Mucosa of descending colon (tissue), 3 donors: ENCODE results near the gene VSTM2B. TPM values are rescaled to one million over a fixed set of nuclear protein-coding genes. Genes with fewer than 3 reads are reported as not detected.

Source experiments
- ATAC-seq: fragments of 200-7000 bp; cut with Tn5 transposase; one replicate; pipeline ENCODE4 v1.9.1; 2020; ENCODE audit warnings: mild to moderate bottlenecking, moderate library complexity
- DNase-seq, 3 donors: peaks; one replicate each; pipeline ENCODE4 v3.0.0-alpha.2; 2020
- H3K36me3 ChIP-seq: fragments of 200-600 bp; one replicate; pipeline ENCODE4 v1.8.0; 2021; ENCODE audit warnings: low read depth, mild to moderate bottlenecking
- H3K4me1 ChIP-seq: fragments of 200-600 bp; one replicate; pipeline ENCODE4 v1.8.0; 2021; ENCODE audit warnings: low read depth, mild to moderate bottlenecking
- H3K4me3 ChIP-seq: fragments of 200-600 bp; one replicate; pipeline ENCODE4 v1.8.0; 2021; ENCODE audit warnings: mild to moderate bottlenecking
- H3K9me3 ChIP-seq: fragments of 200-600 bp; one replicate; pipeline ENCODE4 v1.8.0; 2021; ENCODE audit warnings: mild to moderate bottlenecking
- CTCF ChIP-seq: fragments of 200-600 bp; IDR thresholded peaks from one replicate; pipeline ENCODE4 v1.8.0; 2022; ENCODE audit warnings: antibody characterized with exemption, mild to moderate bottlenecking
- intact Hi-C, 2 donors: fragments of 100-400 bp; cut with DNase I in 1 of 2; cut with micrococcal nuclease in 1 of 2; formaldehyde crosslinking; loops; one replicate each; pipeline versions ENCODE4 v1.11.0 to v1.11.1; 2022; cut with DNase I, micrococcal nuclease
- total RNA-seq, 3 donors: library from RNA; stranded (reverse); fragmentation: NEBNext Ultra II Directional in 2 of 3; extraction: Animal tissue kit (Norgen Biotek cat#: 25700) in 2 of 3; gene quantifications; one replicate each; pipeline versions ENCODE4 v1.2.1 to v1.2.4, GENCODE V29; 2021 to 2023
- donor health status: DM: no; HTN: no; CAD: no; lungs with moderate emphysema.
- donor health status: DM: no; HTN: no; CAD: no.
- donor health status: DM: no; HTN: yes; CAD: no.

The VSTM2B gene
- total RNA-seq, 3 donors from 2014 or later: 0.32 TPM; not detected in 2

DNA sequence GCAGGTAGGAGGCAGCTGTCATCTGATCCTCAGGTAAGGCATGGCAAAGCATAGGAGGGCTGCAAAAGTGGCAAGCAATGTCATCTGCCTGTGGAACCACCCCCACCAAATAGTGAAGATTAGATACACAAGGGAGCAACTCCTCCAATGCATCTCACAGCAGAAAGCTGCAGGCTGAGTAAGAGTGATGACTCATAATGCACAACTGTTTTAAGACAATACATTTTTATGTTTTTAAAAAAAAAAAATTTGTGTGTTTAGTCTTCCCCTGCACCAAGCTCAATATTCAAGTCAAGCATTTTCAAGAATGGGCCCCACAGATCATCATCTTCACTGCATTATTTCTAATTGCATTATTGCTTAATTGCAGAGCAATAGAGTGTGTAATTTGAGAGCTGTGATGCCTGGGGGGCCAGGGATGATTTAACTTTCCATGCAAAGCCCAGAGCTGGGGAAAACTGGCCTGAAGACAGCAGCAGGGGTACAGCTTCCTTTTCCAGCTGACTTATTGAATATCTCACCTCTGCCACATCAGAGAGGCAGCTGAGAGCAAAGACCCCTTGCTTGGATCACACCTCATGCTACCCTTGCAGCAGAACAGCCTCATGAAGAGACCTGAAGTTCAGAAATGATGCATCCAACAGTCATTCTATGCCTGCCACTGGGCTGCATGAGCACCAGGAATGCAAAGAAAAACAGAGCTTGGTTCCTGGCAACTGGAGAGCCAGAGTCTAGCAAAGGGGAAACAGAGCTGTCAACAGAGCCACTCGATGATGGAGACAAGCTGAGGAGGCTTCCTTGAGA is 57.6 kb downstream of the VSTM2B start:
- DNase-seq (no peak), ATAC-seq (no peak)
- no peak for TF ChIP-seq CTCF
- Histone ChIP-seq H3K36me3 (no peaks in the 10 kb centered on the region), H3K4me1 (no peaks in the 10 kb centered on the region), H3K9me3 (no peaks in the 10 kb centered on the region), H3K4me3 (no peak overlapping the region)
- intact Hi-C loops: no loop called here

DNA sequence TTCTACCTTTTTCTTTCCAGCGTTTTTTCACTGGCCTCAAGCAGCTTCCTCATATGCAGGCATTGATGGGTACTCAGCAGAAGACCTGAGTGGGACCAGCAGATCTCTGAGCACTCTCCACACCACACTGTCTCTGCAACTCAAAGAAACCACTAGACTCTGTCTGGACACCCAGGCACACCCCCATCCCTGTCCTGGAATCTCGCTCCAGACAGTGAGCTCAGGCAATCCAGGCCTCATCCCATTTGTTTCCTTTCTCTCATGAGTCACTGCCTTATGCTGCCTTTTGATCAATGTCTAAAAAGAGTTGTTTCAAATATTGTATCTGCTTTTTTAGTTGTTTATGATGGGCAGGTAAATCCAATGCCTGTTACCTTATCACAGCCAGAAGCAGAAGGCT is 60.6 kb downstream of the VSTM2B start:
- H3K9me3 ChIP-seq: no peaks in the 10 kb centered on the region
- H3K4me1 ChIP-seq: no peaks in the 10 kb centered on the region
- H3K4me3 ChIP-seq: no peak overlapping the region
- DNase-seq (no peak), ATAC-seq (no peak)
- intact Hi-C loops: no loop called here
- TF ChIP-seq CTCF: no peak
- no peaks in the 10 kb centered on the region for H3K36me3 ChIP-seq

- TF ChIP-seq CTCF: no peak
- Histone ChIP-seq H3K36me3 (no peaks in the 10 kb centered on the region), H3K4me3 (no peak overlapping the region), H3K4me1 (no peaks in the 10 kb centered on the region), H3K9me3 (no peaks in the 10 kb centered on the region)
- intact Hi-C loops: no loop called here
- DNase-seq (no peak), ATAC-seq (no peak)
Observed at GRCh38 chr19:29587059-29587458, 61.3 kb downstream of the VSTM2B start.

DNA sequence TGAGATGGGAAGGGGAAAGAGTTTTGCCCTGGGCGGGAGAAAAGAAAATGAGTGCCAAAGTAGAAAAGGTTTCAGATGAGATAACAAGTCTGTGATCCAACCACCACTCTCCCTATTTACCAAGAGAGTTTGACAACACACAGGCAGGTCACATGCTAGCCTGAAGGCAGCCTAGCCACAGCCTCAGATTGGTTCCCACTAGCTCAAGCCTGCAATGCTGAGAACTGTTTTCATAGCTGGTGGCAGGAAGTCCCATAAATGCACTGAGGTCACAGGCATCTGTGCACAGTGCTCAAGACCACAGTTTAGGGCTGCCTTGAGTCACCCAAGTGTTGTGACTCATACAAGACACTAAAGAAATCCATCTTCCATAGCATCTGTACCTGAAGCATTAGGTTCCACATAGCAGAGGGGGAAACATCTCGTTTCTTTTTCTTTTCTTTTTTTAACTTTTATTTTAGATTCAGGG is 61.8 kb downstream of the VSTM2B start:
- intact Hi-C loops: no loop called here
- no peaks in the 10 kb centered on the region for H3K9me3 ChIP-seq
- ATAC-seq (peak; percentile 87), DNase-seq (peak in 1 of 3 donors; percentile 27)
- H3K4me1 ChIP-seq: no peaks in the 10 kb centered on the region
- H3K4me3 ChIP-seq: no peak overlapping the region
- TF ChIP-seq CTCF: no peak
- no peaks in the 10 kb centered on the region for H3K36me3 ChIP-seq

GRCh38 chr19:29588095-29588494 is 62.3 kb downstream of the VSTM2B start:
- no peaks in the 10 kb centered on the region for H3K9me3 ChIP-seq
- DNase-seq (no peak), ATAC-seq (no peak)
- no peaks in the 10 kb centered on the region for H3K36me3 ChIP-seq
- TF ChIP-seq CTCF: no peak
- H3K4me1 ChIP-seq: no peaks in the 10 kb centered on the region
- no peak overlapping the region for H3K4me3 ChIP-seq
- intact Hi-C loops: no loop called here
